Suppressor macrophage treated with lipopolysaccharide for 1 hour (primary cell): ENCODE results near the gene CDH26.
A peak's percentile ranks its signal among the peaks of the same experiment; 100 is the strongest.

ENCODE experiments used
- DNase-seq, 3 donors: peaks; one replicate each; pipeline ENCODE4 v3.0.0-alpha.2; 2020 to 2022

Gene CDH26

GRCh38 chr20:59958123-59958522 lies at the start of gene CDH26:
TSS of gene CDH26 (plus strand) at chr20:59958423. CDS start at chr20:59958727, 304 bp downstream.
- DNase-seq = no peak

- DNase-seq = no peak
Measured at GRCh38 chr20:59908855-59909254, 49.4 kb upstream of the CDH26 start.

- no peak for DNase-seq
Measured at GRCh38 chr20:59911041-59911440, 47.2 kb upstream of the CDH26 start.

- peak; percentile 63 to 75 (median 72) for DNase-seq
Measured at GRCh38 chr20:59912609-59913008, 45.6 kb upstream of the CDH26 start.

GRCh38 chr20:59920944-59921343 lies 37.3 kb upstream of the CDH26 start:
- no peak for DNase-seq

- DNase-seq = no peak
Measured at GRCh38 chr20:59923514-59923913, 34.7 kb upstream of the CDH26 start.

GRCh38 chr20:59925359-59925758 lies 32.9 kb upstream of the CDH26 start:
- no peak for DNase-seq

GRCh38 chr20:59925899-59926298 lies 32.3 kb upstream of the CDH26 start:
- no peak for DNase-seq

GRCh38 chr20:59931511-59932312 lies 26.5 kb upstream of the CDH26 start:
- no peak for DNase-seq

GRCh38 chr20:59932616-59933295 lies 25.5 kb upstream of the CDH26 start:
- DNase-seq = no peak

GRCh38 chr20:59933296-59933848 lies 24.9 kb upstream of the CDH26 start, which contains the start of gene SYCP2:
TSS of gene SYCP2 (minus strand) at chr20:59933637. CDS start at chr20:59922413, 11,224 bp downstream.
- DNase-seq = peak; percentile 32 to 43 (median 41)

- peak; percentile 74 to 95 (median 88) for DNase-seq
Measured at GRCh38 chr20:59933849-59934585, 24.2 kb upstream of the CDH26 start.

- DNase-seq = no peak
Measured at GRCh38 chr20:59935457-59936185, 22.6 kb upstream of the CDH26 start.

- peak in 1 of 3 donors; percentile 28 for DNase-seq
Measured at GRCh38 chr20:59936409-59936808, 21.8 kb upstream of the CDH26 start.

- no peak for DNase-seq
Measured at GRCh38 chr20:59937150-59937549, 21.1 kb upstream of the CDH26 start.

GRCh38 chr20:59938221-59938620 lies 20.0 kb upstream of the CDH26 start:
- no peak for DNase-seq

GRCh38 chr20:59938696-59939051 lies 19.5 kb upstream of the CDH26 start:
- DNase-seq = no peak

- DNase-seq = no peak
Measured at GRCh38 chr20:59939052-59939878, 19.0 kb upstream of the CDH26 start.

GRCh38 chr20:59939879-59940128 lies 18.4 kb upstream of the CDH26 start:
- peak in 2 of 3 donors; percentile 43 to 69 for DNase-seq

GRCh38 chr20:59940129-59940955 lies 17.9 kb upstream of the CDH26 start, which contains the start of the genes FAM217B and PPP1R3D:
TSS of gene FAM217B (plus strand) at chr20:59940389. CDS start at chr20:59943944, 3,555 bp downstream.
TSS of gene PPP1R3D (minus strand) at chr20:59940305. CDS start at chr20:59939931, 374 bp downstream.
- DNase-seq = peak; percentile 97 to 99 (median 98)

- DNase-seq = no peak
Measured at GRCh38 chr20:59940956-59941294, 17.3 kb upstream of the CDH26 start.
